GM11168 (cell line): ENCODE data around the gene PTPRN2.

ENCODE experiments used
- in situ Hi-C: fragments of 300-500 bp; cut with MboI; formaldehyde crosslinking; loops from one replicate; pipeline ENCODE4 v1.12.0; 2022; ENCODE audit warnings: low sequenced_read_pairs; ENCODE audit not compliant: unreplicated experiment

The PTPRN2 gene

GRCh38 chr7:158107806-158108205 lies 479.8 kb downstream of the PTPRN2 start:
- in situ Hi-C loops: no loop called here

DNA sequence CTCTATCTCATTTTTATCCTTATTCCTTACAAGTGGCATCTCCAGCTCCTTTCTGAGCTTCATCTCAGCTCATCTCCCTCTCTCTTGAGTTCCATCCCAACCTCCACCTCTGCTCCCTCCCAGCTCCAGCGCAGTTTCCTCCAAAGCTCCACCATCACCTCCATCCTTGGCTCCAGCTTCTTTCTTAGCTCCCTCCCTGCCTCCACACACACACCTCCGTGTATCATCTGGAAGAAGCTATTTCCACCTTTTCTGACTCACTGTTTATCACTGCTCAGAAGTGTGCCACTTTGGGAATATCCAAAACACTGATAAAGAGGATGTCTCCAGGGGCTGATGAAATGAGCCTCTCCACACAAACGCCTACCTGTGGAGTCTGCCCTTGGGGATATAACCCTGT lies 481.4 kb downstream of the PTPRN2 start:
- in situ Hi-C loops: no loop called here

GRCh38 chr7:158103378-158103777 lies 484.2 kb downstream of the PTPRN2 start:
- in situ Hi-C loops: no loop called here

DNA sequence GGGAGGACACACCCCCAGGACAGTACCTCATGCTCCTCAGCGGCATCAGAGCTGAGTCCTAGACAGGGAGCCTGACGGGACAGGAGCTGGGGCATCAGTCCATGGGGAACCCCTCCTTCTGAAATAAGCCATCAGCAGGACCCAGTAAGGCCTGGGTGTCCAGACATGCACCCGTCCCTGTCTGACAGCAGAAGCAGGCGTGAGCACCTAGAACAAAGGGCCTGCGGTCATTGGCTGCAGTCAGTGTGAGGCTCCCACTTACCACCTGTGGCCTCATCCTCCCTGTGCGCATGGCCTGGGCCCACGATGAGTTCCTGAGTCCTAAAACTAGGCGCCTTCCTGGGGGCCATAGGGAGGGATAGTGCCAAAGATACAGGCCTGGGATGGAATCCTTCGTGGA lies 484.7 kb downstream of the PTPRN2 start:
- in situ Hi-C loops: no loop called here

DNA sequence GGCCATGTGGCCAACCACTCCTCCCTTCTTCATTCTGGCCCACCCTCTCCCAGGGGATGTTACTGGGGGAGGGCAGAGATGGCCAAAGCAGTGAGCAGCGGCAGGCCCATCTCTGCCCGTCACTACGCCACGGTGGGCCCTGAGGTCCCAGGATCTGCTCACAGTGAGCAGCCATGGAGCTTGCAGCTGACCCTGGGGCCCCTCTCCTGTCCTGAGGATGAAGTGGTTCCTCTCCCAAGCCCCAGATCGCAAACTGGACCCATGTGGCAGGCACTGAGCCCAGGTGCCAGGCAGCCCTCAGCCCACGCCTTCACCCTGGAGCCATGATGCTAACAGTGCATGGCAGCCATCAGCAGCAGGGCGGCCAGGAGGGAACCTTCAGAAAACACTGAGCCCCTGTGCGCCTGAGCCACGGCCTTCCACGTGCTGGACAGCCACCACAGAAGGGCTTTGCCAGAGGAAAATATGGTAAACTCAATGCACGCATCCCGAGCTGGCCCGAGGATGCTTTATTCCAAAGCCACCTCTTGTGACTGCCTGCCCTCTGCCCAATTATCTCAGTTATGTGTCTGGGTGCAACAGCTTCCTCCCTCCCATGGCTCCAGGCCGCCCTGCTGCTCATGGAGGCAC lies 485.7 kb downstream of the PTPRN2 start:
- in situ Hi-C loops: no loop called here

- in situ Hi-C loops: no loop called here
Measured at GRCh38 chr7:158098125-158099030, 489.2 kb downstream of the PTPRN2 start.

GRCh38 chr7:158097453-158098124 lies 490.0 kb downstream of the PTPRN2 start:
- in situ Hi-C loops: no loop called here

DNA sequence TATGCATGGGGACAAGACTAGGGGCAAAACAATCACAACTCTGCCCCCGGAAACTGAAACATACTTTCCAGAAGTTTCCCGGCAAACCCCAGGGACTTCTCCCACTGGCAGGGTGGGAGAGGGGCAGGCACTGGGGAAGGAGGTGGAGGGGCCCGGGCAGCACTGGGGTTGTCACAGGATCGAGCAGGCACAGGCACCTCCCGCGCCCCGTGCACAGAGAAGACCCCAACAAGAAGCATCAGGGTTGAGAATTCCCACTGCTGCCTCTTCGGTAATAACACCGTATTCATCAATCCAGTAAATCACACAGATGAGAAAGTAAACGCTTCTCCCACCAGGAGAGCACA lies 490.5 kb downstream of the PTPRN2 start:
- in situ Hi-C loops: no loop called here

DNA sequence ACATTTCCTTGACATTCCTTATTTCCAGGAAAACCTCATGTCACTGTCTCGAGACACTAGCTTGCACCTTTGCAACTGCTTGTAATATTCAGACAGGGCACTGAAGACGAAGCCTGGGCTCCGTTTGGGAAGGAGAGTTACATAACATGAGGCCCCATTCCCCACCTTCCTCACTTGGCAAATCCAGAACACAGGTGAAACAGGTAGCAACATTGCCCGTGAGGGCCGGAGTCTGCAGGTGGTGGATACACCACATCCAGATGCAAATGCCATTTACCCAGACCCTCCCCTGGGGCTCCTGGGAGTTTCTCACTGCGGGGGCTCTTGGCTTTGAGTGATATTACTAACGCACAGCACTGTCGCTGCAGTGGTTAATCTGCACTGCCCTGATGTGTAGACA lies 491.0 kb downstream of the PTPRN2 start:
- in situ Hi-C loops: no loop called here

GRCh38 chr7:158094671-158095226 lies 492.9 kb downstream of the PTPRN2 start:
- in situ Hi-C loops: no loop called here

GRCh38 chr7:158094046-158094445 lies 493.6 kb downstream of the PTPRN2 start:
- in situ Hi-C loops: no loop called here

GRCh38 chr7:158093156-158093796 lies 494.3 kb downstream of the PTPRN2 start:
- in situ Hi-C loops: no loop called here

GRCh38 chr7:158087196-158087595 lies 500.4 kb downstream of the PTPRN2 start:
- in situ Hi-C loops: no loop called here

DNA sequence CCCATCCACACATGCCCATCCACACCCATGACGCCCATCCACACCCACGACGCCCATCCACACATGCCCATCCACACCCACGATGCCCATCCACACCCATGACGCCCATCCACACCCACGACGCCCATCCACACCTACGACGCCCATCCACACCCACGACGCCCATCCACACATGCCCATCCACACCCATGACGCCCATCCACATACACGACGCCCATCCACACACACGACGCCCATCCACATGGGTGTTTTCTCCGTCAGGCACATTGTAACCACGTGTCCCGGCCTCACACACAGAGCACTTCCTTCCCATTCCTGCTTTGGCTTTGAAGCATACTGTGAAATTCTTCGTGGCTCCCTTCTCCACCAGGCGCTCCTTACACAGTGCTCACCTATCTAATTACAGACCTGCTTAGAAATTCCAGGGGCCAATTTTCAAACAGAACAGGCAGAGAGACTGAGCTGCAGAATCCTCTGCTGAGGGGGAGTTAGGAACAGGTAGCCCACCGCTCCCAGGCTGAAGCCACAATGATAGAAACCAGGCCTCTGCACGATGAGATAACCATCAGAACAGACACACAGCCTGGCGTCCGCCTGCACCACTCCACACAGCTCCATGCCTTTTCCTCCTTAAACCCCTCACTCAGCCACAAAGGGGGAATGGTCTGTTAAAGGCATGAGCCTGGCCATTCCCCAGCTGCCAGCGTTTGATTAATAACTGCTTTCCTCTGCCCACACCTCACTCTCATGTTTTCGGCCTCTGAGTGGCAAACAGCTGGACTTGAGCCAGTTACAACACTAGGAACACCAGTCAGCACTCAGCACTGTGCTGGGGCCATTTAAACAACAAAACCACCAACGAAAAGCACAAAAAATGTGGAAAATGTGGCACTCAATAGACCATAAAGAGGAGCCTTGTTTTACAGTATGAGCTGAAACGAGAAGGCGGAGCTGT lies 501.6 kb downstream of the PTPRN2 start:
- in situ Hi-C loops: no loop called here

- in situ Hi-C loops: no loop called here
Measured at GRCh38 chr7:158084555-158084954, 503.1 kb downstream of the PTPRN2 start.

- in situ Hi-C loops: no loop called here
Measured at GRCh38 chr7:158083526-158084310, 503.9 kb downstream of the PTPRN2 start.

DNA sequence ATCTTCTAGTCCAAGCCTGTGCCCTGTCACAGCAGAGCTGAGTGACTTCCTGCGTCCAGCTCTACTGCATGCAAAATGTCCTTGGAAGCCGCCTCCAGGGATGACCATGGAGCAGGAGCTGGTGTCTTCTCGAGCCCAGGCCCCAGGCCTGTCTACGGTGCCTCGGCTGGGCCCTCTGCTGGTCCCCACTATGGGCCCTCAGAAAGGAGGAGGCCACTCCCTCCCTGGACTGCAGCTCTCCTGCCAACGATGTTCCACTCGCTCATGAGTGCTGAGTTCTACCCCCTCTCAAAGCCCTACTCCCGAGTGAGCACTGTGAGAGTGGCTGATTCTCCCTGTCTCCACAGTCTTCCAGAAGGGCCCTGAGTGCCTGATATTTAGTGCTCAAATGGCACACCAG lies 504.9 kb downstream of the PTPRN2 start:
- in situ Hi-C loops: no loop called here

- in situ Hi-C loops: no loop called here
Measured at GRCh38 chr7:158080899-158081445, 506.7 kb downstream of the PTPRN2 start.
